Measurements from ENCODE around the gene DNAH5. TPM values are rescaled to one million over a fixed set of nuclear protein-coding genes. Genes with fewer than 3 reads are reported as not detected.

DNAH5 gene
- total RNA-seq, 1 donor from 2014 or later: not detected

GRCh38 chr5:13659391-13659790 lies 285.1 kb downstream of the DNAH5 start:
- Mint-ChIP-seq H3K27ac (no peak overlapping the region), H3K4me1 (ENCODE audit: low read depth) (no peaks in the 10 kb centered on the region), H3K9me3 (peaks cover 6% of the 10 kb centered on the region), H3K36me3 (ENCODE audit: low read depth) (no peaks in the 10 kb centered on the region), H3K4me3 (no peak overlapping the region), H3K27me3 (ENCODE audit: insufficient read depth) (no peaks in the 10 kb centered on the region)
- intact Hi-C loops (cut with micrococcal nuclease): no loop called here
- DNase-seq (ENCODE audit: low spot score): no peak

GRCh38 chr5:13658761-13659160 lies 285.7 kb downstream of the DNAH5 start:
- H3K27me3 Mint-ChIP-seq (ENCODE audit: insufficient read depth): no peaks in the 10 kb centered on the region
- no peaks in the 10 kb centered on the region for H3K36me3 Mint-ChIP-seq (ENCODE audit: low read depth)
- intact Hi-C loops (cut with micrococcal nuclease): no loop called here
- H3K27ac Mint-ChIP-seq: no peak overlapping the region
- peaks cover 8% of the 10 kb centered on the region for H3K9me3 Mint-ChIP-seq
- no peak overlapping the region for H3K4me3 Mint-ChIP-seq
- DNase-seq (ENCODE audit: low spot score): no peak
- no peaks in the 10 kb centered on the region for H3K4me1 Mint-ChIP-seq (ENCODE audit: low read depth)

- intact Hi-C loops (cut with micrococcal nuclease): no loop called here
- H3K27me3 Mint-ChIP-seq (ENCODE audit: insufficient read depth): no peaks in the 10 kb centered on the region
- H3K4me3 Mint-ChIP-seq: no peak overlapping the region
- DNase-seq (ENCODE audit: low spot score): no peak
- H3K36me3 Mint-ChIP-seq (ENCODE audit: low read depth): no peaks in the 10 kb centered on the region
- H3K9me3 Mint-ChIP-seq: peaks cover 10% of the 10 kb centered on the region
- no peak overlapping the region for H3K27ac Mint-ChIP-seq
- H3K4me1 Mint-ChIP-seq (ENCODE audit: low read depth): no peaks in the 10 kb centered on the region
These were observed 286.3 kb downstream of the DNAH5 start for GRCh38 chr5:13658152-13658551.

- Mint-ChIP-seq H3K36me3 (ENCODE audit: low read depth) (no peaks in the 10 kb centered on the region), H3K27me3 (ENCODE audit: insufficient read depth) (no peaks in the 10 kb centered on the region), H3K4me3 (no peak overlapping the region), H3K9me3 (peaks cover 20% of the 10 kb centered on the region), H3K27ac (no peak overlapping the region), H3K4me1 (ENCODE audit: low read depth) (no peaks in the 10 kb centered on the region)
- DNase-seq (ENCODE audit: low spot score): no peak
- intact Hi-C loops (cut with micrococcal nuclease): no loop called here
These were observed 290.8 kb downstream of the DNAH5 start for GRCh38 chr5:13653709-13654108.

GRCh38 chr5:13649656-13650055 lies 294.8 kb downstream of the DNAH5 start:
- Mint-ChIP-seq H3K4me3 (no peak overlapping the region), H3K27me3 (ENCODE audit: insufficient read depth) (no peaks in the 10 kb centered on the region)
- intact Hi-C loops (cut with micrococcal nuclease): no loop called here

GRCh38 chr5:13648822-13649221 lies 295.7 kb downstream of the DNAH5 start:
- Mint-ChIP-seq H3K36me3 (ENCODE audit: low read depth) (no peaks in the 10 kb centered on the region), H3K4me1 (ENCODE audit: low read depth) (no peaks in the 10 kb centered on the region), H3K27me3 (ENCODE audit: insufficient read depth) (no peaks in the 10 kb centered on the region), H3K9me3 (peaks cover 18% of the 10 kb centered on the region), H3K4me3 (no peak overlapping the region), H3K27ac (no peak overlapping the region)
- DNase-seq (ENCODE audit: low spot score): no peak
- intact Hi-C loops (cut with micrococcal nuclease): no loop called here

More at GRCh38 chr5:13649656-13650055, 294.8 kb downstream of the DNAH5 start:
- Mint-ChIP-seq H3K36me3 (ENCODE audit: low read depth) (no peaks in the 10 kb centered on the region), H3K27ac (no peak overlapping the region), H3K9me3 (peaks cover 19% of the 10 kb centered on the region), H3K4me1 (ENCODE audit: low read depth) (no peaks in the 10 kb centered on the region)
- no peak for DNase-seq (ENCODE audit: low spot score)

GRCh38 chr5:13643734-13644133 lies 300.8 kb downstream of the DNAH5 start:
- Mint-ChIP-seq H3K27me3 (ENCODE audit: insufficient read depth) (no peaks in the 10 kb centered on the region), H3K36me3 (ENCODE audit: low read depth) (no peaks in the 10 kb centered on the region), H3K4me3 (no peak overlapping the region), H3K4me1 (ENCODE audit: low read depth) (no peaks in the 10 kb centered on the region), H3K9me3 (peaks cover 3% of the 10 kb centered on the region), H3K27ac (no peak overlapping the region)
- intact Hi-C loops (cut with micrococcal nuclease): no loop called here
- no peak for DNase-seq (ENCODE audit: low spot score)

GRCh38 chr5:13643196-13643595 lies 301.3 kb downstream of the DNAH5 start:
- Mint-ChIP-seq H3K27ac (no peak overlapping the region), H3K36me3 (ENCODE audit: low read depth) (no peaks in the 10 kb centered on the region), H3K4me1 (ENCODE audit: low read depth) (no peaks in the 10 kb centered on the region), H3K27me3 (ENCODE audit: insufficient read depth) (no peaks in the 10 kb centered on the region), H3K4me3 (no peak overlapping the region), H3K9me3 (no peaks in the 10 kb centered on the region)
- intact Hi-C loops (cut with micrococcal nuclease): no loop called here
- no peak for DNase-seq (ENCODE audit: low spot score)

Other genes with a start within 250 kb of the DNAH5 start
- gene TRIO, start 198.7 kb upstream of the DNAH5 start, total RNA-seq: 10.2 and 11.4 TPM in 2 replicates